HEK293T (cell line): ENCODE results near the gene CDH26.

Experiments
- CTCF ChIA-PET: fragments of 350-600 bp; formaldehyde crosslinking; extraction: SDS; loops from one replicate; lab custom pipeline; 2021; ENCODE audit warnings: antibody characterized with exemption, inconsistent platforms; lab: Yijun Ruan, JAX
- POLR2A ChIA-PET: fragments of 350-600 bp; formaldehyde crosslinking; extraction: SDS; loops from one replicate; lab custom pipeline; 2020; ENCODE audit warnings: antibody characterized with exemption, inconsistent platforms; lab: Yijun Ruan, JAX
- DNase-seq: peaks from one replicate; pipeline ENCODE4 v3.0.0; 2012; ENCODE audit warnings: mixed read lengths; ENCODE audit errors: extremely low spot score
- ARNT ChIP-seq: fragments of 450-650 bp; IDR thresholded peaks from 2 replicates; pipeline ENCODE4 v1.6.1; 2017; ENCODE audit warnings: mild to moderate bottlenecking
- BHLHE40 ChIP-seq: fragments of 450-650 bp; IDR thresholded peaks from 2 replicates; pipeline ENCODE4 v1.6.1; 2016; ENCODE audit warnings: mild to moderate bottlenecking, moderate library complexity, borderline replicate concordance
- CTBP1 ChIP-seq: fragments of 450-650 bp; IDR thresholded peaks from 2 replicates; pipeline ENCODE4 v1.6.1; 2016; ENCODE audit warnings: borderline replicate concordance
- ELF4 ChIP-seq: fragments of 450-650 bp; IDR thresholded peaks from 2 replicates; pipeline ENCODE4 v1.6.1; 2017; ENCODE audit warnings: antibody characterized with exemption
- FOXA1 ChIP-seq: fragments of 450-650 bp; IDR thresholded peaks from 2 replicates; pipeline ENCODE4 v1.6.1; 2016; ENCODE audit warnings: mild to moderate bottlenecking
- FOXK2 ChIP-seq: fragments of 450-650 bp; IDR thresholded peaks from 2 replicates; pipeline ENCODE4 v1.6.1; 2016; ENCODE audit warnings: mild to moderate bottlenecking
- FOXM1 ChIP-seq: fragments of 450-650 bp; IDR thresholded peaks from 2 replicates; pipeline ENCODE4 v1.6.1; 2017; ENCODE audit warnings: mild to moderate bottlenecking, borderline replicate concordance
- HDGF ChIP-seq: fragments of 450-650 bp; IDR thresholded peaks from 2 replicates; pipeline ENCODE4 v1.6.1; 2017; ENCODE audit warnings: antibody characterized with exemption, borderline replicate concordance
- L3MBTL2 ChIP-seq: fragments of 450-650 bp; conservative IDR thresholded peaks from 2 replicates; pipeline ENCODE4 v1.6.1; 2016; ENCODE audit warnings: mild to moderate bottlenecking
- LEF1 ChIP-seq: fragments of 450-650 bp; IDR thresholded peaks from 2 replicates; pipeline ENCODE4 v1.6.1; 2017; ENCODE audit warnings: mild to moderate bottlenecking, borderline replicate concordance
- NFRKB ChIP-seq: fragments of 450-650 bp; IDR thresholded peaks from 2 replicates; pipeline ENCODE4 v1.6.1; 2016; ENCODE audit warnings: mild to moderate bottlenecking, moderate library complexity
- PKNOX1 ChIP-seq: fragments of 450-650 bp; IDR thresholded peaks from 2 replicates; pipeline ENCODE4 v1.6.1; 2016
- SP1 ChIP-seq: fragments of 450-650 bp; IDR thresholded peaks from 2 replicates; pipeline ENCODE4 v1.6.1; 2017
- SUZ12 ChIP-seq: fragments of 450-650 bp; IDR thresholded peaks from 2 replicates; pipeline ENCODE4 v1.6.1; 2016; ENCODE audit warnings: mild to moderate bottlenecking
- TARDBP ChIP-seq: fragments of 450-650 bp; IDR thresholded peaks from 2 replicates; pipeline ENCODE4 v1.6.1; 2016
- ZNF384 ChIP-seq: fragments of 450-650 bp; IDR thresholded peaks from 2 replicates; pipeline ENCODE4 v1.6.1; 2016

Gene CDH26

DNA sequence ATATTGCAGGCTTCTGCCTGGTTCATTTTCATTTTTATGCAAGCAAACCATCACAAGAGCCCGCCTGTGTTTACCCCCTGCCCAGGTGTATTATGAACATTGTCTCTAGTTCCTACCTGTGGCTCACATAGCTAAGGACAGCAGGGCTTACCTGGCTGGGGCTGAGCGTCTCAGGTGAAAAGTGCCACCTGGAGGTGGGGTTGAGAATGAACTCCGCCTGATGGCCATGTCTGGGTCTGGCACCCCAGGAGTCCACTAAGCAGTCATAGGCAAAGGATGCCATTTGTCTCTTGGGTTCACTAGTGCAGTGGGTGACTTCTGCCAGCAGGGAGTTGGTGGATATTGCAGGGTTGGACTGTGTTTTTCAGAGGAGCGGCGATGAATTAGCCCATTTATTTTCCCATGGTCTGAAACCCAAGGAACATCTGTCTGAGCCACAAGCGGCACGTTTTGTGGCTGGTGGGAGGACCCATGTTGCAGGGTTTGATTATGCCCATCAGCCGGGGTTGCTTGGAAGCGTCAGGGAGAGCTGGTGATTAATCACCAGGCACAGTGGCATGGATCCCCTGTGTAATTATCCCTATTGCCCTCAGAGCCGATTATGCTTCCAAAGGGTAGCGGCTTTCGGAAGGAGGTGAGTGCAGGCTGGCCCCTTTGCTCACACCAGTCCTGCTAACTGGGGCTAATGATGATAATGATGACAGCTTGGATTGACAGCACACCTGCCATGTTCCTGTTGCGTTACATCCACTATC, 92.1 kb downstream of the CDH26 start:
- TF ChIP-seq PKNOX1 (no peak), BHLHE40 (no peak), FOXA1 (no peak), L3MBTL2 (no peak), LEF1 (no peak), FOXK2 (no peak), NFRKB (no peak), HDGF (no peak), SUZ12 (no peak), CTBP1 (no peak), ARNT (no peak), ELF4 (no peak), FOXM1 (no peak), TARDBP (no peak), SP1 (no peak)
- ChIA-PET CTCF (no interaction called here), POLR2A (no interaction called here)
- DNase-seq = no peak

DNA sequence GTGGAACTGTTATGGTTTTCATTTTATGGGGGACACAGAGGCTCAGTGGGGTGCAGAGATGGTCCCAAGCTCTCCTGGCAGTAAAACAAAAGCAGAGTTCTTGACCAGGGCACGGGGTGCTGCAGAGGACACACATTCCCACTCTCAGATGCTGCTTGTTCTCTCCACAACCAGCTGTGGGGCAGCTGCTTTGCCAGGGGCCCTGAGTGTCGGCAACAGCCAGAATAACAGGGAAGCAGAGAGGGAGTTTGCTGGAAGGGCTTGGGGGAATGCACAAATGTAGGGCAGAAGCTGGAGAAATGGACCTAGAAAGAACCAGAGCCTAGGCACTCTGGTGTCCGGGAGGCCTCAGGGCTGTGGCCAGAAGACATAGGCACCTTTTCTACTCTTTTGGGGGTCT, 93.7 kb downstream of the CDH26 start:
- ChIA-PET CTCF (no interaction called here), POLR2A (no interaction called here)
- no peak for DNase-seq
- no peak for TF ChIP-seq NFRKB
- no peak for TF ChIP-seq SP1
- no peak for TF ChIP-seq LEF1
- TF ChIP-seq FOXA1 = no peak
- no peak for TF ChIP-seq FOXK2
- no peak for TF ChIP-seq CTBP1
- no peak for TF ChIP-seq L3MBTL2
- TF ChIP-seq ZNF384 = no peak
- no peak for TF ChIP-seq ELF4
- no peak for TF ChIP-seq PKNOX1
- TF ChIP-seq TARDBP = no peak

GRCh38 chr20:60052322-60052721, 94.1 kb downstream of the CDH26 start:
- no peak for DNase-seq
- POLR2A ChIA-PET = no interaction called here
- CTCF ChIA-PET = no interaction called here
- TF ChIP-seq L3MBTL2 (no peak), SUZ12 (no peak), FOXM1 (no peak), TARDBP (no peak), NFRKB (no peak), CTBP1 (no peak), ELF4 (no peak), ZNF384 (no peak), ARNT (no peak), FOXA1 (no peak), FOXK2 (no peak), SP1 (no peak), BHLHE40 (no peak), PKNOX1 (no peak), HDGF (no peak), LEF1 (no peak)

DNA sequence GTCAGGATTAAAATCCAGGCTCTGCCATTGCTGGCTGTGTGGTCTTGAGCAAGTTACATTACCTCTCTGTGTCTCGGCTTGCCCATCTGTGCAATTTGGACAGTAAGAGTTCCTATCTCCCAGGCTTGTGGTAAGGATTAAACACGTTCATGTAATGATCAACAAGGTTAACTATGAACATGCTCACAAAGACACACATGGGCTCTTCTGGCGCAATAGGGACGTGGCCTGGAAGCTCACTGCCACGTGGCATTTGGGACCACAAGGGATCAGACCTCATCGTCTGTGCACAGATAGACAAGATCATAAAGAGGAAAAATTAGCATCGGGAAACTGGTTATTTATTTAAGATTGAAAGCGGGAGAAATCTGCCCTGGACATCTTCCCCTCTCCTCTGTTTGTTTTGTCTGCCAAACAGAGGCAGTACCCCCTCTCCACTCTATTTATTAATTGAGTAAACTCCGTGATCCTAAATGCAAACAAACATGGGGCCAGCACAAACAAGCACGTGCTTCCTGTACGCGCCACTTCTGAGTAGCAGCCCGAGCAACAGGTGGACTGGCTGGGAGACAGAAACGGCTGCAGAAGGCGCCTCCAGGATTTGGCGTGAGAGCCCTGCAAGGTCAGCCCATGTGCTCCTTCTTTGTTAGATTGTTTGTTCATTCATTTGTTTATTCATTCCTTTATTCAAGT, 95.0 kb downstream of the CDH26 start:
- ChIA-PET POLR2A (no interaction called here), CTCF (no interaction called here)
- DNase-seq = no peak
- TF ChIP-seq SP1 = no peak
- TF ChIP-seq FOXA1 = no peak
- no peak for TF ChIP-seq TARDBP
- no peak for TF ChIP-seq CTBP1
- TF ChIP-seq FOXM1 = no peak
- TF ChIP-seq ELF4 = no peak
- no peak for TF ChIP-seq ARNT
- TF ChIP-seq ZNF384 = no peak
- TF ChIP-seq PKNOX1 = no peak
- TF ChIP-seq L3MBTL2 = no peak
- TF ChIP-seq HDGF = no peak
- TF ChIP-seq NFRKB = no peak
- no peak for TF ChIP-seq SUZ12
- no peak for TF ChIP-seq LEF1
- no peak for TF ChIP-seq BHLHE40
- no peak for TF ChIP-seq FOXK2

- ChIA-PET CTCF (no interaction called here), POLR2A (no interaction called here)
- no peak for TF ChIP-seq ARNT
- TF ChIP-seq BHLHE40 = no peak
- no peak for TF ChIP-seq TARDBP
- TF ChIP-seq NFRKB = no peak
- no peak for TF ChIP-seq HDGF
- TF ChIP-seq FOXM1 = no peak
- no peak for TF ChIP-seq FOXK2
- no peak for TF ChIP-seq L3MBTL2
- no peak for DNase-seq
Measured at GRCh38 chr20:60053818-60054190, 95.6 kb downstream of the CDH26 start.
